SK-N-SH (cell line): ENCODE results near the gene PDGFRB. TPM values are rescaled to one million over a fixed set of nuclear protein-coding genes. Genes with fewer than 3 reads are reported as not detected.
A peak's percentile ranks its signal among the peaks of the same experiment; 100 is the strongest.

Experiments
- CTCF ChIA-PET: fragments of 300-600, 350-600 bp; formaldehyde crosslinking; extraction: SDS; loops from one replicate; lab custom pipeline; 2021; lab: Yijun Ruan, JAX
- POLR2A ChIA-PET: fragments of 350-600 bp; sonication (Branson Sonifier 250); formaldehyde crosslinking; extraction: SDS; loops from one replicate; lab custom pipeline; 2020; ENCODE audit warnings: antibody characterized with exemption, inconsistent platforms; lab: Yijun Ruan, JAX
- DNase-seq: peaks from one replicate; pipeline ENCODE4 v3.0.0; 2012
- H2AFZ ChIP-seq: fragments of 200-600 bp; sonication (generic); 2 replicates; pipeline ENCODE4 v1.8.1; 2016; ENCODE audit warnings: antibody characterized with exemption, mild to moderate bottlenecking, low read depth
- H3F3A ChIP-seq: fragments of 200-600 bp; sonication (generic); replicated peaks from 2 replicates; pipeline ENCODE3; 2016; ENCODE audit warnings: antibody characterized with exemption, mild to moderate bottlenecking; ENCODE audit not compliant: insufficient read depth
- H3K27ac ChIP-seq, 2 experiments: fragments of 200-500 bp in 1 of 2; fragments of 200-600 bp in 1 of 2; sonication (Bioruptor generic) in 1 of 2; sonication (generic), shearing (Covaris generic) in 1 of 2; 2 replicates each; pipeline versions ENCODE4 v1.5.1 to v1.6.1; 2014 to 2016; ENCODE audit warnings: low read depth in 2 of 2, inconsistent platforms in 1 of 2, low read length in 1 of 2, mild to moderate bottlenecking in 1 of 2, mixed read lengths in 1 of 2
- H3K27me3 ChIP-seq: fragments of 200-600 bp; sonication (generic), shearing (Covaris generic); 2 replicates; pipeline ENCODE4 v1.6.1; 2016; ENCODE audit warnings: mixed run types; ENCODE audit not compliant: insufficient read depth
- H3K36me3 ChIP-seq, 2 experiments: fragments of 200-500 bp in 1 of 2; fragments of 200-600 bp in 1 of 2; sonication (Bioruptor generic) in 1 of 2; sonication (generic) in 1 of 2; replicated peaks in 1 of 2; 2 replicates each; pipeline versions ENCODE3 to v1.5.1; 2014 to 2016; ENCODE audit warnings: low read length in 1 of 2, mild to moderate bottlenecking in 1 of 2; ENCODE audit not compliant: insufficient read depth in 2 of 2, control insufficient read depth in 1 of 2
- H3K4me1 ChIP-seq, 2 experiments: fragments of 200-500 bp in 1 of 2; fragments of 200-600 bp in 1 of 2; sonication (Bioruptor generic) in 1 of 2; sonication (generic), shearing (Covaris generic) in 1 of 2; 2 replicates each; pipeline versions ENCODE4 v1.5.1 to v1.6.1; 2014 to 2016; ENCODE audit warnings: low read depth in 1 of 2, low read length in 1 of 2, mixed run types in 1 of 2; ENCODE audit not compliant: insufficient read depth in 2 of 2, control insufficient read depth in 1 of 2
- H3K4me2 ChIP-seq: fragments of 200-600 bp; sonication (generic), shearing (Covaris generic); 2 replicates; pipeline ENCODE4 v1.6.1; 2017; ENCODE audit warnings: mixed run types
- H3K4me3 ChIP-seq, 2 experiments: fragments of 200-500 bp in 1 of 2; fragments of 200-600 bp in 1 of 2; sonication (Bioruptor generic) in 1 of 2; sonication (generic), shearing (Covaris generic) in 1 of 2; 2 replicates each; pipeline versions ENCODE4 v1.5.1 to v1.8.1; 2014 to 2016; ENCODE audit warnings: low read depth in 2 of 2, inconsistent platforms in 1 of 2, low read length in 1 of 2, mild to moderate bottlenecking in 1 of 2, mixed read lengths in 1 of 2, moderate library complexity in 1 of 2
- H3K79me2 ChIP-seq: fragments of 200-600 bp; sonication (generic); 2 replicates; pipeline ENCODE4 v1.8.1; 2017; ENCODE audit warnings: mild to moderate bottlenecking; ENCODE audit not compliant: insufficient read depth
- H3K9ac ChIP-seq: fragments of 200-600 bp; sonication (generic); 2 replicates; pipeline ENCODE4 v1.6.1; 2017; ENCODE audit warnings: mixed run types
- H3K9me2 ChIP-seq: fragments of 200-600 bp; sonication (generic); 2 replicates; pipeline ENCODE4 v1.6.1; 2017; ENCODE audit warnings: mixed run types
- H3K9me3 ChIP-seq: fragments of 200-600 bp; sonication (generic); 2 replicates; pipeline ENCODE4 v1.6.1; 2017; ENCODE audit warnings: mixed run types, mild to moderate bottlenecking, moderate library complexity
- H4K20me1 ChIP-seq: fragments of 200-600 bp; sonication (generic); 2 replicates; pipeline ENCODE4 v1.6.1; 2017; ENCODE audit warnings: mild to moderate bottlenecking, mixed run types; ENCODE audit not compliant: insufficient read depth
- ELF1 ChIP-seq: IDR thresholded peaks from 2 replicates; pipeline ENCODE4 v1.4.0; 2012
- EZH2phosphoT487 ChIP-seq: fragments of 200-600 bp; sonication (generic); IDR thresholded peaks from 2 replicates; pipeline ENCODE4 v1.6.1; 2017; ENCODE audit warnings: low read depth, mixed run types, mild to moderate bottlenecking, antibody characterized with exemption, moderate library complexity, borderline replicate concordance
- FOSL2 ChIP-seq: IDR thresholded peaks from 2 replicates; pipeline ENCODE4 v1.4.0; 2012; ENCODE audit warnings: low read depth, mild to moderate bottlenecking, moderate library complexity, borderline replicate concordance
- FOXM1 ChIP-seq: IDR thresholded peaks from 2 replicates; pipeline ENCODE4 v1.4.0; 2012; ENCODE audit warnings: low read depth, mild to moderate bottlenecking
- JUND ChIP-seq: IDR thresholded peaks from 2 replicates; pipeline ENCODE4 v1.4.0; 2012
- MXI1 ChIP-seq: IDR thresholded peaks from 2 replicates; pipeline ENCODE4 v1.6.1; 2012; ENCODE audit warnings: mild to moderate bottlenecking, low read depth, low read length, improper control_type of control experiment
- NRF1 ChIP-seq: IDR thresholded peaks from 2 replicates; pipeline ENCODE4 v1.6.1; 2012; ENCODE audit warnings: low read depth, mild to moderate bottlenecking, low read length
- PBX3 ChIP-seq: IDR thresholded peaks from 2 replicates; pipeline ENCODE4; 2012
- RAD21 ChIP-seq: IDR thresholded peaks from 2 replicates; pipeline ENCODE4 v1.6.1; 2012; ENCODE audit warnings: mild to moderate bottlenecking, low read length
- RXRA ChIP-seq: IDR thresholded peaks from 2 replicates; pipeline ENCODE4 v1.4.0; 2012; ENCODE audit warnings: low read depth, mild to moderate bottlenecking, borderline replicate concordance
- SMC3 ChIP-seq: IDR thresholded peaks from 2 replicates; pipeline ENCODE4 v1.6.1; 2012; ENCODE audit warnings: low read depth, low read length, improper control_type of control experiment
- TAF1 ChIP-seq: IDR thresholded peaks from 2 replicates; pipeline ENCODE4 v1.6.1; 2012; ENCODE audit warnings: low read depth, mild to moderate bottlenecking, low read length, moderate library complexity, borderline replicate concordance
- TCF12 ChIP-seq: IDR thresholded peaks from 2 replicates; pipeline ENCODE4 v1.4.0; 2012
- USF1 ChIP-seq: IDR thresholded peaks from 2 replicates; pipeline ENCODE4 v1.4.0; 2012; ENCODE audit warnings: low read depth, borderline replicate concordance
- USF2 ChIP-seq: fragments of 150-350 bp; IDR thresholded peaks from 2 replicates; pipeline ENCODE4 v1.6.1; 2017; ENCODE audit warnings: antibody characterized with exemption, low read length, low read depth, borderline replicate concordance
- YY1 ChIP-seq: IDR thresholded peaks from 2 replicates; pipeline ENCODE4 v1.4.0; 2012; ENCODE audit warnings: low read depth, mild to moderate bottlenecking
- WGBS: methylation state at CpG from one replicate; pipeline ENCODE4 v1.1.6; 2017; ENCODE audit warnings: low lambda C conversion rate; 5-methylcytosine and 5-hydroxymethylcytosine counted together
- polyA plus RNA-seq, 3 experiments: library from polyadenylated mRNA; depleted of rRNA; stranded (reverse); fragments of >200 nt; gene quantifications; 2 replicates each; pipeline ENCODE4 v1.2.3, GENCODE V29; 2012
- TF ChIP-seq, protein P1 (sequence below): IDR thresholded peaks from 2 replicates; pipeline ENCODE4 v1.6.1; 2012; ENCODE audit warnings: mild to moderate bottlenecking, low read depth, low read length, moderate library complexity
- TF ChIP-seq, protein P2 (sequence below): IDR thresholded peaks from 2 replicates; pipeline ENCODE4 v1.4.0; 2012; ENCODE audit warnings: low read depth
- TF ChIP-seq, protein P3 (sequence below): fragments of 200-600 bp; sonication (generic); IDR thresholded peaks from 2 replicates; pipeline ENCODE4 v1.6.1; 2017; ENCODE audit warnings: antibody characterized with exemption, mild to moderate bottlenecking, moderate library complexity

PDGFRB gene
- polyA plus RNA-seq, 1 of the 3 experiments (the other 2 are of a cell fraction): 32.1 TPM

DNA sequence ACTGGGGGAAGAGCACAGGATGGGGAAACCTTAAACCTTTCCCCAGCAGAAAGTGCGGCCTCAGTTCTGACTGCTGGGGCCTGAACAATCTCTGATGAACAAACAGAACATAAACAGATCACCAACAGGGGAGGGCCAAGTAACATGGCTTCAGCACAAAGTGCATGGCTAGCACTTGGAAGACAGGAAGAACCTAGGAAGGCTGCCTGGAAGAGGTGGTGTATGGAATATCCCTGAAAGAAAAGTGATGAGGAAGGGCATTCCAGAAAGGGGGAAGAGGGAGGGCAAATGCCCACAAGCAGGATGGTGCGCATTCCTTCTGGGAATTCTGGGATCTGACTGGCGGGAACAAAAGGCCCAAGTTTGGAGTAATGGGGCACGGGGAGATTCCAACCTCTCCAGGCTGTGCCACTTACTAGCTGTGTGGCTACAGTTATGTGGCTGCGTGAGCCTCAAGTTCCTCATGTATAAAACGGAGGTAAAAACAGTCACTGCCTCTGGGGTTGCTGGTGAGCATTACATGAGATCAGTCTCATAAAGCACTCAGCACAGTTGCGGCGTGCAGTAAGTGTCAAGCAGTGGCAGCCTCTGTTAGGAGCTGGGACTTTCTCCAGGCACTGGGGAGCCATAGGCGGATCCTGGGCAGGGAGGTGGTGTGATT lies 1.6 kb downstream of the PDGFRB start (continued):
- TF ChIP-seq, protein P1, sequence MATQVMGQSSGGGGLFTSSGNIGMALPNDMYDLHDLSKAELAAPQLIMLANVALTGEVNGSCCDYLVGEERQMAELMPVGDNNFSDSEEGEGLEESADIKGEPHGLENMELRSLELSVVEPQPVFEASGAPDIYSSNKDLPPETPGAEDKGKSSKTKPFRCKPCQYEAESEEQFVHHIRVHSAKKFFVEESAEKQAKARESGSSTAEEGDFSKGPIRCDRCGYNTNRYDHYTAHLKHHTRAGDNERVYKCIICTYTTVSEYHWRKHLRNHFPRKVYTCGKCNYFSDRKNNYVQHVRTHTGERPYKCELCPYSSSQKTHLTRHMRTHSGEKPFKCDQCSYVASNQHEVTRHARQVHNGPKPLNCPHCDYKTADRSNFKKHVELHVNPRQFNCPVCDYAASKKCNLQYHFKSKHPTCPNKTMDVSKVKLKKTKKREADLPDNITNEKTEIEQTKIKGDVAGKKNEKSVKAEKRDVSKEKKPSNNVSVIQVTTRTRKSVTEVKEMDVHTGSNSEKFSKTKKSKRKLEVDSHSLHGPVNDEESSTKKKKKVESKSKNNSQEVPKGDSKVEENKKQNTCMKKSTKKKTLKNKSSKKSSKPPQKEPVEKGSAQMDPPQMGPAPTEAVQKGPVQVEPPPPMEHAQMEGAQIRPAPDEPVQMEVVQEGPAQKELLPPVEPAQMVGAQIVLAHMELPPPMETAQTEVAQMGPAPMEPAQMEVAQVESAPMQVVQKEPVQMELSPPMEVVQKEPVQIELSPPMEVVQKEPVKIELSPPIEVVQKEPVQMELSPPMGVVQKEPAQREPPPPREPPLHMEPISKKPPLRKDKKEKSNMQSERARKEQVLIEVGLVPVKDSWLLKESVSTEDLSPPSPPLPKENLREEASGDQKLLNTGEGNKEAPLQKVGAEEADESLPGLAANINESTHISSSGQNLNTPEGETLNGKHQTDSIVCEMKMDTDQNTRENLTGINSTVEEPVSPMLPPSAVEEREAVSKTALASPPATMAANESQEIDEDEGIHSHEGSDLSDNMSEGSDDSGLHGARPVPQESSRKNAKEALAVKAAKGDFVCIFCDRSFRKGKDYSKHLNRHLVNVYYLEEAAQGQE: no peak
- TF ChIP-seq TCF12: no peak
- TF ChIP-seq YY1: no peak
- TF ChIP-seq FOXM1: no peak
- TF ChIP-seq EZH2phosphoT487: no peak
- no peak for TF ChIP-seq TAF1

DNA sequence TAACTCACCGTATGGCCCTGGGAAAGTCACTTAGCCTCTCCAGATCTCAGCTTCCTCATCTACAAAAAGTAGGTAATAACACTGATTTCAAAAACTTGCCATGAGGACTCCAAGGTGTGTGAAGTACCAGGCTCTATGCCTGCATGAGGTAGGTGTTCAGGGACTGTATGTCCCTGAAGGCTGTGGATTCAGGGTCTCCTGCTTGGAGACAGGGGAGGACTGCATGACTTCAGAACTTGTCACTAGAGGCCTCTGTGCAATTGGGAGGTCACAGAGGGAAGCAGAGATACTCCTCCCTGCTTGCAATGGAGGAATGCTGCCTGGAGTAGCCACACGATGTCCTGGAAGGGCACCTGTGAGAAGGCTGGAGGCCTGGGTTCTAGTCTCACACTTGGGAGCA lies 2.2 kb downstream of the PDGFRB start:
- H3K27ac ChIP-seq: peak overlapping the region; percentile 94 to 98; a peak in 3 of 4 replicates
- no peak overlapping the region; the same call in 1 of the 2 replicates for H3K9ac ChIP-seq
- WGBS: 18% methylated on average over 1 of the region's 2 CpGs
- CTCF ChIA-PET: interaction anchor here (0.9 to 4.2 kb wide), 7 partner anchors 9 to 65 kb away, joined by 3 to 24 read pairs (median 9); no protein-coding TSS in a partner anchor
- H3K4me2 ChIP-seq: peak overlapping the region; percentile 97
- no peaks in the 10 kb centered on the region for H3K9me2 ChIP-seq
- no peak for DNase-seq
- H3F3A ChIP-seq: peaks cover 35% of the 10 kb centered on the region
- peak overlapping the region; percentile 67 to 96 for H3K4me3 ChIP-seq
- peaks cover 26 to 82% of the 10 kb centered on the region in 2 experiments for H3K4me1 ChIP-seq
- TF ChIP-seq NRF1 (no peak), RAD21 (no peak), ELF1 (no peak), JUND (no peak), RXRA (no peak), TCF12 (no peak), YY1 (no peak), MXI1 (no peak), EZH2phosphoT487 (no peak), FOSL2 (no peak), USF1 (no peak), PBX3 (no peak), SMC3 (no peak), USF2 (no peak)
- TF ChIP-seq, protein P2, sequence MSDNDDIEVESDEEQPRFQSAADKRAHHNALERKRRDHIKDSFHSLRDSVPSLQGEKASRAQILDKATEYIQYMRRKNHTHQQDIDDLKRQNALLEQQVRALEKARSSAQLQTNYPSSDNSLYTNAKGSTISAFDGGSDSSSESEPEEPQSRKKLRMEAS: no peak
- TF ChIP-seq, protein P3, sequence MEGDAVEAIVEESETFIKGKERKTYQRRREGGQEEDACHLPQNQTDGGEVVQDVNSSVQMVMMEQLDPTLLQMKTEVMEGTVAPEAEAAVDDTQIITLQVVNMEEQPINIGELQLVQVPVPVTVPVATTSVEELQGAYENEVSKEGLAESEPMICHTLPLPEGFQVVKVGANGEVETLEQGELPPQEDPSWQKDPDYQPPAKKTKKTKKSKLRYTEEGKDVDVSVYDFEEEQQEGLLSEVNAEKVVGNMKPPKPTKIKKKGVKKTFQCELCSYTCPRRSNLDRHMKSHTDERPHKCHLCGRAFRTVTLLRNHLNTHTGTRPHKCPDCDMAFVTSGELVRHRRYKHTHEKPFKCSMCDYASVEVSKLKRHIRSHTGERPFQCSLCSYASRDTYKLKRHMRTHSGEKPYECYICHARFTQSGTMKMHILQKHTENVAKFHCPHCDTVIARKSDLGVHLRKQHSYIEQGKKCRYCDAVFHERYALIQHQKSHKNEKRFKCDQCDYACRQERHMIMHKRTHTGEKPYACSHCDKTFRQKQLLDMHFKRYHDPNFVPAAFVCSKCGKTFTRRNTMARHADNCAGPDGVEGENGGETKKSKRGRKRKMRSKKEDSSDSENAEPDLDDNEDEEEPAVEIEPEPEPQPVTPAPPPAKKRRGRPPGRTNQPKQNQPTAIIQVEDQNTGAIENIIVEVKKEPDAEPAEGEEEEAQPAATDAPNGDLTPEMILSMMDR: no peak
- peaks cover 4 to 8% of the 10 kb centered on the region in 2 experiments for H3K36me3 ChIP-seq
- H3K27me3 ChIP-seq: no peaks in the 10 kb centered on the region
- H3K9me3 ChIP-seq: no peaks in the 10 kb centered on the region
- peaks cover 68% of the 10 kb centered on the region for H3K79me2 ChIP-seq
- H2AFZ ChIP-seq: no peak overlapping the region
- POLR2A ChIA-PET: interaction anchor here (1.3 to 1.9 kb wide), 2 partner anchors 10 to 13 kb away, joined by 6 to 10 read pairs; no protein-coding TSS in a partner anchor
- H4K20me1 ChIP-seq: peaks cover 34% of the 10 kb centered on the region
